ENCODE measurements around the gene NRTN.

DNA sequence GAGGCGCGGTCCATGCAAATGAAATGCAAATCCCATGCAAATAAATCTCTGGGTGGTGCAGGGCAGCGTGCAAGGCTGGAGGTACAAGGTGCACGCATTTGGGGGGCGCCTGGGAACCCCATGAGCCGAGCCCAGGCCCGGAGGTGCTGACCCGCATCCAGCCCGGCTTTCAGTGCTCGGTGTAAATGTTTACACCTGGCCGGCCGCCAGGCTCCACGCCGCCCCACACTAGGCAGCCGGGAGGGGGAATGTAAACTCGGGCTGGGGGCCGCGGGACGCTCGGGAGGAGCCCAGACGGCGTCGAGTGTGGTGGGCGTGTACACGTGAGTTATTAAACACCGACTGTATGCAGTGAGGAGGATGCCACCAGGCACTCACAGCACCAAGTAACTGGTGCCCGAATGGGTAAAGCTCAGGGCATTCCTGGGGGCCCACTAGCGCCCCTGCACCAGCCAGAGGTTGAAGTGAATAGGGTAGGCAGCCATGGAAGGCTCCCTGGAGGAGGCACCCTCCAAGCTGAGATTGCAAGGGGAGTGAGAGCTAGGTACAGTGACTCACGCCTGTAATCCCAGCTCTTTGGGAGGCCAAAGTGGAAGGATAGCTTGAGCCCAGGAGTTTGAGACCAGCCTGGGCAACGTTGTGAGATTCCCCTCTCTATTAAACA lies 17.4 kb downstream of the NRTN start:
- TF ChIP-seq, protein P1, sequence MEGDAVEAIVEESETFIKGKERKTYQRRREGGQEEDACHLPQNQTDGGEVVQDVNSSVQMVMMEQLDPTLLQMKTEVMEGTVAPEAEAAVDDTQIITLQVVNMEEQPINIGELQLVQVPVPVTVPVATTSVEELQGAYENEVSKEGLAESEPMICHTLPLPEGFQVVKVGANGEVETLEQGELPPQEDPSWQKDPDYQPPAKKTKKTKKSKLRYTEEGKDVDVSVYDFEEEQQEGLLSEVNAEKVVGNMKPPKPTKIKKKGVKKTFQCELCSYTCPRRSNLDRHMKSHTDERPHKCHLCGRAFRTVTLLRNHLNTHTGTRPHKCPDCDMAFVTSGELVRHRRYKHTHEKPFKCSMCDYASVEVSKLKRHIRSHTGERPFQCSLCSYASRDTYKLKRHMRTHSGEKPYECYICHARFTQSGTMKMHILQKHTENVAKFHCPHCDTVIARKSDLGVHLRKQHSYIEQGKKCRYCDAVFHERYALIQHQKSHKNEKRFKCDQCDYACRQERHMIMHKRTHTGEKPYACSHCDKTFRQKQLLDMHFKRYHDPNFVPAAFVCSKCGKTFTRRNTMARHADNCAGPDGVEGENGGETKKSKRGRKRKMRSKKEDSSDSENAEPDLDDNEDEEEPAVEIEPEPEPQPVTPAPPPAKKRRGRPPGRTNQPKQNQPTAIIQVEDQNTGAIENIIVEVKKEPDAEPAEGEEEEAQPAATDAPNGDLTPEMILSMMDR (IDR thresholded peaks at IDR 0.05; ENCODE audit: extremely low read depth in 1 of 2, insufficient read depth in 1 of 2, low read depth in 1 of 2, low read length in 2 of 2): no peak
- TF ChIP-seq POLR2AphosphoS5 (IDR thresholded peaks at IDR 0.05; ENCODE audit: insufficient read depth, low read depth, low read length): no peak
- TF ChIP-seq POLR2A (IDR thresholded peaks at IDR 0.05; ENCODE audit: low read depth, low read length): no peak
- no peak for TF ChIP-seq EZH2 (IDR thresholded peaks at IDR 0.05; ENCODE audit: borderline replicate concordance, low read depth, low read length, severe bottlenecking)
- no peak for TF ChIP-seq MYC (IDR thresholded peaks at IDR 0.05; ENCODE audit: low read depth, low read length)

All from endothelial cell of umbilical vein (primary cell).